Measurements from ENCODE around the gene KCNAB1. TPM values are rescaled to one million over a fixed set of nuclear protein-coding genes. Genes with fewer than 3 reads are reported as not detected.
"Not testable (repeated sequence)": the region's sequence is repeated elsewhere in the genome, so short reads cannot be mapped to it uniquely, and the experiment has no call there.

KCNAB1 gene
- total RNA-seq, 2 donors from 2014 or later, result 0.07 to 0.74 TPM

DNA sequence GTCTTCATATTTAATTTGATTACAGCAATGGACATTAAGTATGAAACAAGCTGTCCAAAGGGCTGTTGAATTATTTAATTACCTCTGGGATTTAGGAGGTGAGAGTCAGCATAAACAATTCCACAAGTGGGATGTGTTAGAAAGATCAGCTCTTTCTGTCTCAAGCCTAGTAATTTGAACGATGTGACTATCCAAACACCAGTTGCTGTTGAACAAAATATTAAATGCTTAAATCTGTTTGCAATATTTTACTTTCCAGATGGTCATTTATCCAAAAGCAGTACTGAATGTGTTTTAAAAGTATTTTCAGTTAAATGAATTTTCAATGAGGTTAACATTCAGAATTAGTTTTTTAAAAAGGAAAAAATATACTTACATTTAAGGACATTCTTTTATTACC, 12.7 kb downstream of the KCNAB1 start:
- H3K9ac ChIP-seq (ENCODE audit: low read depth in 2 of 2, low read length in 2 of 2), result no peak overlapping the region
- no peak overlapping the region for H3K4me3 ChIP-seq
- no peaks in the 10 kb centered on the region for H3K9me3 ChIP-seq
- intact Hi-C loops (cut with DNase I), result no loop called here
- no peaks in the 10 kb centered on the region for H3K36me3 ChIP-seq
- H3K27me3 ChIP-seq, result no peaks in the 10 kb centered on the region
- H3K4me1 ChIP-seq, result no peaks in the 10 kb centered on the region
- DNase-seq, result no peak
- H3K27ac ChIP-seq, result no peak overlapping the region
- TF ChIP-seq, protein P1, sequence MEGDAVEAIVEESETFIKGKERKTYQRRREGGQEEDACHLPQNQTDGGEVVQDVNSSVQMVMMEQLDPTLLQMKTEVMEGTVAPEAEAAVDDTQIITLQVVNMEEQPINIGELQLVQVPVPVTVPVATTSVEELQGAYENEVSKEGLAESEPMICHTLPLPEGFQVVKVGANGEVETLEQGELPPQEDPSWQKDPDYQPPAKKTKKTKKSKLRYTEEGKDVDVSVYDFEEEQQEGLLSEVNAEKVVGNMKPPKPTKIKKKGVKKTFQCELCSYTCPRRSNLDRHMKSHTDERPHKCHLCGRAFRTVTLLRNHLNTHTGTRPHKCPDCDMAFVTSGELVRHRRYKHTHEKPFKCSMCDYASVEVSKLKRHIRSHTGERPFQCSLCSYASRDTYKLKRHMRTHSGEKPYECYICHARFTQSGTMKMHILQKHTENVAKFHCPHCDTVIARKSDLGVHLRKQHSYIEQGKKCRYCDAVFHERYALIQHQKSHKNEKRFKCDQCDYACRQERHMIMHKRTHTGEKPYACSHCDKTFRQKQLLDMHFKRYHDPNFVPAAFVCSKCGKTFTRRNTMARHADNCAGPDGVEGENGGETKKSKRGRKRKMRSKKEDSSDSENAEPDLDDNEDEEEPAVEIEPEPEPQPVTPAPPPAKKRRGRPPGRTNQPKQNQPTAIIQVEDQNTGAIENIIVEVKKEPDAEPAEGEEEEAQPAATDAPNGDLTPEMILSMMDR (IDR thresholded peaks at IDR 0.05), result no peak

DNA sequence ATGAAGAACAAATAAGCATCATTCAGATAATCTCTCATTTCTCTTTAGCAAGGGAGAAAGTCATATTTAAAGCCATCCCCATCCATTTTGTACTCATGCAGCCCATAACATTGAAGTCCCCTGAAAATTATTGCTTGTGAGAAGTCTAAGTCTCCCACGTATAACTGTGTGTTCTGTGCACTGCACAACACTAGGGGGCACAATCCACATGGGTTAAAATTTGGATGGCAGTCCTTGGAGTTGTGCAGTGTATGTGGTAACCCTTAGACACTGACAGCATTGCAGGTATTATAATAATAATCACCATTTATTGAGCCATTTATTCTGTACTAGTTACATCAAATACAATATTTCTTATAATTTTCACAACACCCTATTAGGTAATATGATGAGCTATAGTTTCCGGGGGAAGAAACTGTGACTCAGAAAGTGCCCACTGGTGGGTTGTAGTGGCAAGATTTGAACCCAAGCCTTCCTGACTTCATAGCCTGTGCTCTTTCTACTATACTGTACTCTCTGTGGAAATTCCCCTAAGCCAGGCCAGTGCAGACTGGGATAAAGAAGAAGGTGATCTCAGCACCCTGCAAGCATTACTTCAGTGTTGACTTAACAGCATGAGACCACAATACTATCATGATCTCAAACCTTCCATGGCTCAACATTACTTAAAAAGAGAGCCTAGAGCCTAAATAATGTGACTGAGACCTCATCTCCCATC, 15.7 kb downstream of the KCNAB1 start:
- no peak overlapping the region for H3K9ac ChIP-seq (ENCODE audit: low read depth in 2 of 2, low read length in 2 of 2)
- H3K9me3 ChIP-seq, result no peaks in the 10 kb centered on the region
- H3K27ac ChIP-seq, result no peak overlapping the region
- TF ChIP-seq, protein P1 (IDR thresholded peaks at IDR 0.05), result no peak
- DNase-seq, result no peak
- no peaks in the 10 kb centered on the region for H3K4me1 ChIP-seq
- no peaks in the 10 kb centered on the region for H3K36me3 ChIP-seq
- intact Hi-C loops (cut with DNase I), result no loop called here
- H3K27me3 ChIP-seq, result no peaks in the 10 kb centered on the region
- no peak overlapping the region for H3K4me3 ChIP-seq

DNA sequence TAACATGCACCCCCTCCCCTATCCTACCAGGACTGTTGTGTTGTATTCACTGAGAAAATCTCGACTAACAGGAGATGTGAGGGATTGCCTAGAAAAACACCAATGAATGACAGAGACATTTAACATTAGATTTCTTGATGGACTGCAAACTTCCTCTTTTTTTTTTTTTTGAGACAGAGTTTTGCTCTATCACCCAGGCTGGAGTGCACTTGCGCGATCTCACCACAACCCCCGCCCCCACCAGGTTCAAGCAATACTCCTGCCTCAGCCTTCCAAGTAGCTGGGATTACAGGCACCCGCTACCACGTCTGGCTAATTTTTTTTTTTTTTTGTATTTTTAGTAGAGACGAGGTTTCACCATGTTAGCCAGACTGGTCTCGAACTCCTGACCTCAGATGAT, 17.0 kb downstream of the KCNAB1 start:
- H3K36me3 ChIP-seq; H3K27ac ChIP-seq; H3K9ac ChIP-seq (ENCODE audit: low read depth in 2 of 2, low read length in 2 of 2); DNase-seq; H3K27me3 ChIP-seq; intact Hi-C loops (cut with DNase I); H3K9me3 ChIP-seq; H3K4me3 ChIP-seq; H3K4me1 ChIP-seq: not testable (repeated sequence)

DNA sequence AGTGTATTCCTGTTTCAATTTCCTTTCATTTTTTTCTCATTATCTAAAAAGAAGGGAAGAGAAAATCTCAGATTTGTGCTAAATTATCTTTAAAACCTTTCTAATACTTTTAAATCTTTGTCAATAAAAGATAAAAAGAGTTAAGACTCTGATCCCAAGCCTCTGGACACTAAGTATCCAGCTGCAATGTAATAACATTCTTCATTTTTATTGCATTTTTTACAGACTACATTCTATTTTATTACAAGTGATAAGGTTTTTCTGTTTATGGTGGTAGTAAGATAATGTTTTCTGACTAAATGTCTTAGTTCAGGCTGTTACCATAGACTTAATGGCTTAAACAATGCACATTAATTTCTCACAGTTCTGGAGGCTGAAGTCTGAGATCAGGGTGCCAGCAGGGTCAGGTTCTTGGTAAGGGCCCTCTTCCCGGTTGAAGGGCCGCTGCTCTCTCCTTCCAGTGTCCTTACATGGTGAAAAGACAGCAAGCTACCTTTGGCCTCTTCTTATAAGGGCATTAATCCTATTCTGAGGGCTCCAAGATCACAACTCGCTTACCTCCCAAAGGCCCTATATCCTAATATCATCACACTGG, 19.7 kb downstream of the KCNAB1 start:
- H3K4me3 ChIP-seq, result no peak overlapping the region
- DNase-seq, result no peak
- TF ChIP-seq, protein P1 (IDR thresholded peaks at IDR 0.05), result no peak
- H3K36me3 ChIP-seq, result no peaks in the 10 kb centered on the region
- no peaks in the 10 kb centered on the region for H3K27me3 ChIP-seq
- intact Hi-C loops (cut with DNase I), result loop anchor here (10.0 kb wide), 2 partner anchors 395 to 945 kb away; no protein-coding TSS in a partner anchor
- H3K9ac ChIP-seq (ENCODE audit: low read depth in 2 of 2, low read length in 2 of 2), result no peak overlapping the region
- H3K4me1 ChIP-seq, result no peaks in the 10 kb centered on the region
- H3K9me3 ChIP-seq, result no peaks in the 10 kb centered on the region
- no peak overlapping the region for H3K27ac ChIP-seq

DNA sequence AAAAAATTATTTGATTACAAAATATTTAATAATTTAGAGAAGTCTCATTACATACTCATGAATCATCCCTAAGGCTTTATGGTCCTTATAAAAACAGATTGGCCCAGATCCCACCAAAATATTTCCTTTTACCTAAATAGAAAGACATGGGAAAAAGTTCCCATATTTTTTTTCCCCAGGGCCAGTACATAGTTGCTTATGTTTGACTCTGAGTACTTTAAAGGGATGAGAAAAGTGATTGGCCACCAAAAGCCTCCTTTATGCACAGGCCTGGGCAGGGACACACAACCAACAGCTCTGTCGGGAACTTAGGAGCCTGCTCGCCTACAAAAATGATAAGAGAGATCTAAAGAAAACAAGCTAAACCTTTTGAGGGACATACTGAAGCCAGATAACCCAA, 22.3 kb downstream of the KCNAB1 start:
- DNase-seq, result no peak
- no peak overlapping the region for H3K9ac ChIP-seq (ENCODE audit: low read depth in 2 of 2, low read length in 2 of 2)
- TF ChIP-seq, protein P1 (IDR thresholded peaks at IDR 0.05), result no peak
- no peaks in the 10 kb centered on the region for H3K27me3 ChIP-seq
- H3K9me3 ChIP-seq, result no peaks in the 10 kb centered on the region
- H3K36me3 ChIP-seq, result no peaks in the 10 kb centered on the region
- H3K27ac ChIP-seq, result no peak overlapping the region
- no peak overlapping the region for H3K4me3 ChIP-seq
- intact Hi-C loops (cut with DNase I), result loop anchor here (10.0 kb wide), 2 partner anchors 392 to 942 kb away; no protein-coding TSS in a partner anchor
- H3K4me1 ChIP-seq, result no peaks in the 10 kb centered on the region

DNA sequence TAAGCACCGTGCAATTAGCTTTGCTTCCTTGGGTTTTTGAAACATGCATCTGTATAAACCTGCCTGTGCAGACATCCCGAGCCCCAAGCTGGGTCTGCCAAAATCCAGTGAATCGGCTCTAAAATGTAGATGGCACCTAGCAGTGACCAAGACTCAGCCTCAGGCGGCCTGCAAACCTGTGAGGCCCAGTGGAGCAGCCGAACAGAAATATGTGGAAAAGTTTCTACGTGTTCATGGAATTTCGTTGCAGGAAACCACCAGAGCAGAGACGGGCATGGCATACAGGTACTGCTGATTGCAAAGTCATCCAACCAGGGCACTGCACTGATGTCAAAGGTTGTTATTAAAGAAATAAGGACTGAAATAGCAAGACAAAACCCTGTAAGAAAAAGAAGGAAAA, 22.8 kb downstream of the KCNAB1 start:
- no peaks in the 10 kb centered on the region for H3K27me3 ChIP-seq
- H3K4me3 ChIP-seq, result no peak overlapping the region
- intact Hi-C loops (cut with DNase I), result loop anchor here (10.0 kb wide), 2 partner anchors 392 to 942 kb away; no protein-coding TSS in a partner anchor
- H3K9ac ChIP-seq (ENCODE audit: low read depth in 2 of 2, low read length in 2 of 2), result no peak overlapping the region
- H3K9me3 ChIP-seq, result no peaks in the 10 kb centered on the region
- H3K27ac ChIP-seq, result no peak overlapping the region
- TF ChIP-seq, protein P1 (IDR thresholded peaks at IDR 0.05), result no peak
- no peak for DNase-seq
- H3K36me3 ChIP-seq, result no peaks in the 10 kb centered on the region
- H3K4me1 ChIP-seq, result no peaks in the 10 kb centered on the region

Data from colonic mucosa (tissue), 4 donors.